Ovary (tissue), 3 donors: ENCODE results near the gene MCTP1.

ENCODE experiments used
- EP300 ChIP-seq: sonication (generic); formaldehyde crosslinking; IDR thresholded peaks from one replicate; pipeline ENCODE4 v1.6.1; 2017; ENCODE audit warnings: antibody characterized with exemption
- POLR2A ChIP-seq: fragments of 450-650 bp; IDR thresholded peaks from one replicate; pipeline ENCODE4 v1.6.1; 2017; ENCODE audit warnings: antibody characterized with exemption, mild to moderate bottlenecking, moderate library complexity
- TF ChIP-seq, protein P1 (sequence below), 3 donors: fragments of 450-650 bp in 2 of 3; fragments of 200-600 bp in 1 of 3; IDR thresholded peaks; one replicate each; pipeline versions ENCODE4 v1.5.1 to v1.8.0; 2016 to 2022; ENCODE audit warnings: antibody characterized with exemption in 3 of 3, mild to moderate bottlenecking in 1 of 3
- donor health status: DM: no; HTN: no; CAD: no.

GRCh38 chr5:94661086-94661485, 623.8 kb downstream of the MCTP1 start:
- TF ChIP-seq, protein P1, sequence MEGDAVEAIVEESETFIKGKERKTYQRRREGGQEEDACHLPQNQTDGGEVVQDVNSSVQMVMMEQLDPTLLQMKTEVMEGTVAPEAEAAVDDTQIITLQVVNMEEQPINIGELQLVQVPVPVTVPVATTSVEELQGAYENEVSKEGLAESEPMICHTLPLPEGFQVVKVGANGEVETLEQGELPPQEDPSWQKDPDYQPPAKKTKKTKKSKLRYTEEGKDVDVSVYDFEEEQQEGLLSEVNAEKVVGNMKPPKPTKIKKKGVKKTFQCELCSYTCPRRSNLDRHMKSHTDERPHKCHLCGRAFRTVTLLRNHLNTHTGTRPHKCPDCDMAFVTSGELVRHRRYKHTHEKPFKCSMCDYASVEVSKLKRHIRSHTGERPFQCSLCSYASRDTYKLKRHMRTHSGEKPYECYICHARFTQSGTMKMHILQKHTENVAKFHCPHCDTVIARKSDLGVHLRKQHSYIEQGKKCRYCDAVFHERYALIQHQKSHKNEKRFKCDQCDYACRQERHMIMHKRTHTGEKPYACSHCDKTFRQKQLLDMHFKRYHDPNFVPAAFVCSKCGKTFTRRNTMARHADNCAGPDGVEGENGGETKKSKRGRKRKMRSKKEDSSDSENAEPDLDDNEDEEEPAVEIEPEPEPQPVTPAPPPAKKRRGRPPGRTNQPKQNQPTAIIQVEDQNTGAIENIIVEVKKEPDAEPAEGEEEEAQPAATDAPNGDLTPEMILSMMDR (IDR thresholded peaks at IDR 0.05): no peak
- TF ChIP-seq EP300 (no peak), POLR2A (no peak)
